Activated CD8-positive, alpha-beta memory T cell treated with anti-CD3 and anti-CD28 coated beads, Interleukin-2, amount 10 ng/mL, durations not matched to agents 7 days and 5 days (primary cell): ENCODE results near the gene SPECC1. TPM values are rescaled to one million over a fixed set of nuclear protein-coding genes. Genes with fewer than 3 reads are reported as not detected.
A peak's percentile ranks its signal among the peaks of the same experiment; 100 is the strongest.
"Not testable (repeated sequence)": the region's sequence is repeated elsewhere in the genome, so short reads cannot be mapped to it uniquely, and the experiment has no call there.

Experiments used
- ATAC-seq: fragments of 150-1000 bp; cut with Tn5 transposase; one replicate; pipeline ENCODE4 v1.10.0; 2021; ENCODE audit warnings: moderate library complexity
- CTCF ChIA-PET: fragments of 350-600 bp; sonication (Branson Sonifier 250); formaldehyde crosslinking; loops from one replicate; lab custom pipeline; 2021; ENCODE audit warnings: antibody characterized with exemption; lab: Charles Lee
- DNase-seq: peaks from one replicate; pipeline ENCODE4 v3.0.0-alpha.2; 2020
- H3K27ac Mint-ChIP-seq: one replicate; pipeline ENCODE4 v1.8.0; 2021; ENCODE audit warnings: mild to moderate bottlenecking, mixed read lengths
- H3K27me3 Mint-ChIP-seq: one replicate; pipeline ENCODE4 v1.8.0; 2021; ENCODE audit warnings: mixed read lengths
- H3K36me3 Mint-ChIP-seq: one replicate; pipeline ENCODE4 v1.8.0; 2021; ENCODE audit warnings: mild to moderate bottlenecking, mixed read lengths
- H3K4me1 Mint-ChIP-seq: one replicate; pipeline ENCODE4 v1.8.0; 2021; ENCODE audit warnings: mixed read lengths
- H3K4me3 Mint-ChIP-seq: one replicate; pipeline ENCODE4 v1.8.0; 2021; ENCODE audit warnings: mild to moderate bottlenecking, moderate library complexity, mixed read lengths
- H3K9me3 Mint-ChIP-seq: one replicate; pipeline ENCODE4 v1.8.0; 2022; ENCODE audit warnings: low read depth, mixed read lengths
- total RNA-seq, 2 experiments: library from RNA; stranded (reverse); gene quantifications; one replicate each; pipeline ENCODE4 v1.2.3, GENCODE V29; 2021

SPECC1 gene
- total RNA-seq, 2 experiments from 2014 or later, result 11.4 to 17.6 TPM

- CTCF ChIA-PET, result no interaction called here
- Mint-ChIP-seq H3K4me3 (no peak overlapping the region), H3K4me1 (no peaks in the 10 kb centered on the region), H3K9me3 (no peaks in the 10 kb centered on the region), H3K27ac (no peak overlapping the region), H3K27me3 (no peaks in the 10 kb centered on the region), H3K36me3 (peaks cover 5% of the 10 kb centered on the region)
- ATAC-seq (no peak), DNase-seq (no peak)
These were observed 233.1 kb downstream of the SPECC1 start for GRCh38 chr17:20242271-20242670.

GRCh38 chr17:20243524-20243923 is 234.4 kb downstream of the SPECC1 start:
- Mint-ChIP-seq H3K27me3 (no peaks in the 10 kb centered on the region), H3K4me1 (no peaks in the 10 kb centered on the region), H3K36me3 (peaks cover 7% of the 10 kb centered on the region), H3K27ac (no peak overlapping the region), H3K9me3 (no peaks in the 10 kb centered on the region), H3K4me3 (no peak overlapping the region)
- CTCF ChIA-PET, result no interaction called here
- DNase-seq, result no peak
- ATAC-seq, result no peak

GRCh38 chr17:20244671-20245070 is 235.5 kb downstream of the SPECC1 start:
- DNase-seq (no peak), ATAC-seq (no peak)
- Mint-ChIP-seq H3K27me3 (no peaks in the 10 kb centered on the region), H3K4me3 (no peak overlapping the region), H3K9me3 (peaks cover 1% of the 10 kb centered on the region), H3K36me3 (peaks cover 8% of the 10 kb centered on the region), H3K27ac (no peak overlapping the region), H3K4me1 (peaks cover 2% of the 10 kb centered on the region)
- CTCF ChIA-PET, result interaction anchor here (2.3 kb wide), 1 partner anchor 18 kb away, joined by 10 read pairs; no protein-coding TSS in a partner anchor

- H3K36me3 Mint-ChIP-seq, result peaks cover 10% of the 10 kb centered on the region
- ATAC-seq (no peak), DNase-seq (no peak)
- H3K27me3 Mint-ChIP-seq, result no peaks in the 10 kb centered on the region
- CTCF ChIA-PET, result interaction anchor here (0.7 to 1.8 kb wide), 2 partner anchors 9 to 20 kb away, joined by 4 to 5 read pairs; no protein-coding TSS in a partner anchor
- peaks cover 6% of the 10 kb centered on the region for H3K4me1 Mint-ChIP-seq
- H3K4me3 Mint-ChIP-seq, result no peak overlapping the region
- H3K9me3 Mint-ChIP-seq, result peaks cover 3% of the 10 kb centered on the region
- no peak overlapping the region for H3K27ac Mint-ChIP-seq
These were observed 237.5 kb downstream of the SPECC1 start for GRCh38 chr17:20246692-20247091.

- peaks cover 13% of the 10 kb centered on the region for H3K4me1 Mint-ChIP-seq
- CTCF ChIA-PET, result no interaction called here
- no peak for DNase-seq
- H3K36me3 Mint-ChIP-seq, result peaks cover 22% of the 10 kb centered on the region
- no peak for ATAC-seq
- H3K4me3 Mint-ChIP-seq, result no peak overlapping the region
- peaks cover 11% of the 10 kb centered on the region for H3K9me3 Mint-ChIP-seq
- no peaks in the 10 kb centered on the region for H3K27me3 Mint-ChIP-seq
- H3K27ac Mint-ChIP-seq, result no peak overlapping the region
These were observed 244.2 kb downstream of the SPECC1 start for GRCh38 chr17:20253323-20253722.

GRCh38 chr17:20254541-20254940 is 245.4 kb downstream of the SPECC1 start:
- Mint-ChIP-seq H3K4me3 (no peak overlapping the region), H3K4me1 (peaks cover 12% of the 10 kb centered on the region), H3K9me3 (peaks cover 11% of the 10 kb centered on the region), H3K27ac (no peak overlapping the region), H3K27me3 (no peaks in the 10 kb centered on the region), H3K36me3 (peaks cover 25% of the 10 kb centered on the region)
- CTCF ChIA-PET, result no interaction called here
- no peak for ATAC-seq
- DNase-seq, result no peak

GRCh38 chr17:20256144-20256543 is 247.0 kb downstream of the SPECC1 start:
- CTCF ChIA-PET, result interaction anchor here (0.7 kb wide), 1 partner anchor 30 kb away, joined by 3 read pairs; no protein-coding TSS in a partner anchor
- H3K9me3 Mint-ChIP-seq, result peaks cover 8% of the 10 kb centered on the region
- peaks cover 25% of the 10 kb centered on the region for H3K36me3 Mint-ChIP-seq
- H3K27ac Mint-ChIP-seq, result no peak overlapping the region
- no peak for DNase-seq
- no peak for ATAC-seq
- H3K4me1 Mint-ChIP-seq, result peaks cover 6% of the 10 kb centered on the region
- no peak overlapping the region for H3K4me3 Mint-ChIP-seq
- H3K27me3 Mint-ChIP-seq, result no peaks in the 10 kb centered on the region

- ATAC-seq (no peak), DNase-seq (no peak)
- Mint-ChIP-seq H3K36me3 (peaks cover 25% of the 10 kb centered on the region), H3K9me3 (peaks cover 8% of the 10 kb centered on the region), H3K27ac (no peak overlapping the region), H3K4me1 (peaks cover 10% of the 10 kb centered on the region), H3K27me3 (no peaks in the 10 kb centered on the region), H3K4me3 (no peak overlapping the region)
- CTCF ChIA-PET, result no interaction called here
These were observed 247.8 kb downstream of the SPECC1 start for GRCh38 chr17:20257008-20257407.

- CTCF ChIA-PET, result no interaction called here
- DNase-seq (no peak), ATAC-seq (no peak)
- no peaks in the 10 kb centered on the region for H3K27me3 Mint-ChIP-seq
- peaks cover 4% of the 10 kb centered on the region for H3K9me3 Mint-ChIP-seq
- H3K36me3 Mint-ChIP-seq, result peaks cover 22% of the 10 kb centered on the region
- no peak overlapping the region for H3K27ac Mint-ChIP-seq
- peaks cover 18% of the 10 kb centered on the region for H3K4me1 Mint-ChIP-seq
- H3K4me3 Mint-ChIP-seq, result no peak overlapping the region
These were observed 248.6 kb downstream of the SPECC1 start for GRCh38 chr17:20257798-20258197.

- no peak overlapping the region for H3K27ac Mint-ChIP-seq
- H3K9me3 Mint-ChIP-seq, result peaks cover 4% of the 10 kb centered on the region
- H3K4me3 Mint-ChIP-seq, result no peak overlapping the region
- peaks cover 22% of the 10 kb centered on the region for H3K36me3 Mint-ChIP-seq
- H3K4me1 Mint-ChIP-seq, result peaks cover 15% of the 10 kb centered on the region
- H3K27me3 Mint-ChIP-seq, result no peaks in the 10 kb centered on the region
- no peak for DNase-seq
- no peak for ATAC-seq
- CTCF ChIA-PET, result no interaction called here
These were observed 250.5 kb downstream of the SPECC1 start for GRCh38 chr17:20259668-20260067.

- H3K9me3 Mint-ChIP-seq, result peaks cover 4% of the 10 kb centered on the region
- H3K36me3 Mint-ChIP-seq, result peaks cover 22% of the 10 kb centered on the region
- no peak overlapping the region for H3K27ac Mint-ChIP-seq
- no peak for ATAC-seq
- no peak overlapping the region for H3K4me3 Mint-ChIP-seq
- peaks cover 15% of the 10 kb centered on the region for H3K4me1 Mint-ChIP-seq
- CTCF ChIA-PET, result interaction anchor here (1.3 kb wide), 1 partner anchor 24 kb away, joined by 4 read pairs; no protein-coding TSS in a partner anchor
- H3K27me3 Mint-ChIP-seq, result no peaks in the 10 kb centered on the region
- no peak for DNase-seq
These were observed 251.1 kb downstream of the SPECC1 start for GRCh38 chr17:20260268-20260667.

- ATAC-seq (no peak), DNase-seq (no peak)
- H3K27ac Mint-ChIP-seq, result peak overlapping the region; percentile 40
- H3K4me1 Mint-ChIP-seq, result peaks cover 18% of the 10 kb centered on the region
- peaks cover 4% of the 10 kb centered on the region for H3K9me3 Mint-ChIP-seq
- peaks cover 17% of the 10 kb centered on the region for H3K36me3 Mint-ChIP-seq
- no peaks in the 10 kb centered on the region for H3K27me3 Mint-ChIP-seq
- CTCF ChIA-PET, result interaction anchor here (1.2 to 2.0 kb wide), 3 partner anchors 11 to 35 kb away, joined by 3 to 4 read pairs (median 4); no protein-coding TSS in a partner anchor
- no peak overlapping the region for H3K4me3 Mint-ChIP-seq
These were observed 253.3 kb downstream of the SPECC1 start for GRCh38 chr17:20262226-20263114.

- H3K9me3 Mint-ChIP-seq, H3K4me3 Mint-ChIP-seq, DNase-seq, H3K27me3 Mint-ChIP-seq, ATAC-seq, H3K27ac Mint-ChIP-seq: not testable (repeated sequence)
- Mint-ChIP-seq H3K4me1 (peaks cover 21% of the 10 kb centered on the region), H3K36me3 (peaks cover 11% of the 10 kb centered on the region)
- CTCF ChIA-PET, result interaction anchor here (1.3 to 2.0 kb wide), 2 partner anchors 24 to 36 kb away, joined by 3 to 4 read pairs; no protein-coding TSS in a partner anchor
These were observed 253.9 kb downstream of the SPECC1 start for GRCh38 chr17:20263115-20263433.

GRCh38 chr17:20263595-20263994 is 254.4 kb downstream of the SPECC1 start:
- H3K27ac Mint-ChIP-seq, result no peak overlapping the region
- DNase-seq, result no peak

More at GRCh38 chr17:20263595-20263994, 254.4 kb downstream of the SPECC1 start:
- Mint-ChIP-seq H3K36me3 (peaks cover 7% of the 10 kb centered on the region), H3K4me3 (no peak overlapping the region), H3K27me3 (no peaks in the 10 kb centered on the region), H3K9me3 (no peaks in the 10 kb centered on the region), H3K4me1 (peaks cover 21% of the 10 kb centered on the region)
- ATAC-seq, result no peak
- CTCF ChIA-PET, result interaction anchor here (2.0 kb wide), 1 partner anchor 36 kb away, joined by 4 read pairs; no protein-coding TSS in a partner anchor
